ENCODE data around the gene KAT6B.

The KAT6B gene

GRCh38 chr10:75003891-75004290 lies 177.5 kb downstream of the KAT6B start:
- Histone ChIP-seq H3K4me1 (ENCODE audit: control insufficient read depth, insufficient read depth, low read length) (peaks cover 10% of the 10 kb centered on the region; the same call in 1 of the 2 replicates), H3K9me3 (ENCODE audit: control insufficient read depth, insufficient read depth, low read depth, low read length) (no peaks in the 10 kb centered on the region), H3K4me3 (ENCODE audit: low read depth, low read length) (no peak overlapping the region), H3K27ac (ENCODE audit: extremely low read depth, low read depth, low read length) (no peak overlapping the region), H3K36me3 (ENCODE audit: control insufficient read depth in 2 of 2, insufficient read depth in 1 of 2, low read length in 2 of 2) (no peaks in the 10 kb centered on the region)
- ChIA-PET CTCF (interaction anchor here (1.3 kb wide), 1 partner anchor 16 kb away, joined by 4 read pairs; no protein-coding TSS in a partner anchor), POLR2A (no interaction called here)
- TF ChIP-seq SETDB1 (IDR thresholded peaks at IDR 0.05; ENCODE audit: insufficient read length, low read length) = no peak
- 0 out of 2 replicates have a peak, but pooled peaks have one; percentile 7 for TF ChIP-seq PRDM6 (tag by site-specific recombination; IDR thresholded peaks at IDR 0.05)
- no peak for TF ChIP-seq YY2 (tag by site-specific recombination; IDR thresholded peaks at IDR 0.05)
- TF ChIP-seq ZNF280D (tag by site-specific recombination; IDR thresholded peaks at IDR 0.05) = no peak
- TF ChIP-seq ZNF350 (tag by site-specific recombination; IDR thresholded peaks at IDR 0.05) = no peak
- no peak for TF ChIP-seq ZNF610 (tag by site-specific recombination; IDR thresholded peaks at IDR 0.05; ENCODE audit: borderline replicate concordance)
- no peak for TF ChIP-seq ZNF518A (tag by site-specific recombination; conservative IDR thresholded peaks at IDR 0.05; ENCODE audit: low read depth)

GRCh38 chr10:75007646-75008045 lies 181.2 kb downstream of the KAT6B start:
- H3K9me3 ChIP-seq (ENCODE audit: control insufficient read depth, insufficient read depth, low read depth, low read length) = no peaks in the 10 kb centered on the region
- CTCF ChIA-PET = no interaction called here
- POLR2A ChIA-PET = no interaction called here
- H3K4me3 ChIP-seq (ENCODE audit: low read depth, low read length) = no peak overlapping the region
- H3K27ac ChIP-seq (ENCODE audit: extremely low read depth, low read depth, low read length) = no peak overlapping the region
- H3K4me1 ChIP-seq (ENCODE audit: control insufficient read depth, insufficient read depth, low read length) = peaks cover 10% of the 10 kb centered on the region; the same call in 1 of the 2 replicates
- no peaks in the 10 kb centered on the region for H3K36me3 ChIP-seq (ENCODE audit: control insufficient read depth in 2 of 2, insufficient read depth in 1 of 2, low read length in 2 of 2)
- TF ChIP-seq TSHZ1 (tag by site-specific recombination; IDR thresholded peaks at IDR 0.05; ENCODE audit: borderline replicate concordance) (no peak), ZNF175 (tag by site-specific recombination; IDR thresholded peaks at IDR 0.05) (no peak), ZNF555 (tag by site-specific recombination; conservative IDR thresholded peaks at IDR 0.05) (no peak), ZNF423 (tag by site-specific recombination; IDR thresholded peaks at IDR 0.05) (no peak), PRDM2 (tag by site-specific recombination; IDR thresholded peaks at IDR 0.05; ENCODE audit: borderline replicate concordance) (no peak), ZNF791 (tag by site-specific recombination; IDR thresholded peaks at IDR 0.05) (no peak), ZNF830 (tag by site-specific recombination; IDR thresholded peaks at IDR 0.05; ENCODE audit: low read depth) (no peak), SP3 (tag by site-specific recombination; IDR thresholded peaks at IDR 0.05) (no peak)

Measured in HEK293 (cell line).